H1 (cell line): Measurements from ENCODE around the gene HID1. TPM values are rescaled to one million over a fixed set of nuclear protein-coding genes. Genes with fewer than 3 reads are reported as not detected.

Experiments
- CTCF ChIA-PET: fragments of 300-600 bp; sonication (Branson Sonifier 250); formaldehyde crosslinking; loops from one replicate; lab custom pipeline; 2021; ENCODE audit not compliant: partially characterized antibody; lab: Charles Lee
- POLR2A ChIA-PET: fragments of 300-600 bp; sonication (Branson Sonifier 250); formaldehyde crosslinking; loops from one replicate; lab custom pipeline; 2021; ENCODE audit warnings: inconsistent platforms; ENCODE audit not compliant: partially characterized antibody; lab: Charles Lee
- DNase-seq, 2 experiments: peaks; one replicate each; pipeline versions ENCODE4 v3.0.0 to v3.0.0-alpha.2; 2010 to 2022; ENCODE audit warnings: low spot score in 2 of 2, low read depth in 1 of 2, mixed read lengths in 1 of 2
- FAIRE-seq: peaks from 2 replicates; lab custom pipeline; 2011; peaks lifted over from hg19 to GRCh38; lab: Jason Lieb, UNC
- H2AFZ ChIP-seq: 2 replicates; pipeline ENCODE4 v1.8.1; 2012; ENCODE audit warnings: low read length, inconsistent platforms
- H2AK5ac ChIP-seq: 2 replicates; pipeline ENCODE4 v1.6.1; 2013; ENCODE audit warnings: low read depth, low read length
- H2BK120ac ChIP-seq: replicated peaks from 2 replicates; pipeline ENCODE3; 2013; ENCODE audit warnings: low read depth, low read length, inconsistent platforms
- H2BK12ac ChIP-seq: 2 replicates; pipeline ENCODE4 v1.6.1; 2013; ENCODE audit warnings: low read depth, low read length
- H2BK15ac ChIP-seq: 2 replicates; pipeline ENCODE4 v1.6.1; 2013; ENCODE audit warnings: low read length
- H2BK20ac ChIP-seq: 2 replicates; pipeline ENCODE4 v1.6.1; 2013; ENCODE audit warnings: low read length
- H2BK5ac ChIP-seq: 2 replicates; pipeline ENCODE4 v1.6.1; 2013; ENCODE audit warnings: low read depth, low read length
- H3K14ac ChIP-seq: 2 replicates; pipeline ENCODE4 v1.6.1; 2013; ENCODE audit warnings: inconsistent platforms; ENCODE audit not compliant: insufficient read length
- H3K18ac ChIP-seq: 2 replicates; pipeline ENCODE4 v1.6.1; 2013; ENCODE audit warnings: low read length; ENCODE audit errors: extremely low read depth
- H3K23ac ChIP-seq: 2 replicates; pipeline ENCODE4 v1.6.1; 2013; ENCODE audit warnings: inconsistent platforms; ENCODE audit not compliant: insufficient read length
- H3K23me2 ChIP-seq: 2 replicates; pipeline ENCODE4 v1.6.1; 2013; ENCODE audit warnings: low read depth, low read length
- H3K27ac ChIP-seq: 2 replicates; pipeline ENCODE4 v1.6.1; 2011; ENCODE audit warnings: low read depth, low read length, inconsistent platforms
- H3K27me3 ChIP-seq, 4 experiments: replicated peaks in 1 of 4; 1 replicate in 1 of 4; 2 replicates in 3 of 4; pipeline versions ENCODE4 v1.6.1 to v1.8.1; 2011 to 2013; ENCODE audit warnings: low read length in 3 of 4, mild to moderate bottlenecking in 3 of 4, inconsistent platforms in 2 of 4, mixed read lengths in 2 of 4, moderate library complexity in 1 of 4; ENCODE audit not compliant: control insufficient read depth in 3 of 4, insufficient read depth in 3 of 4; ENCODE audit errors: extremely low read depth in 1 of 4
- H3K36me3 ChIP-seq, 4 experiments: 2 replicates each; pipeline versions ENCODE4 v1.6.1 to v1.8.1; 2011 to 2013; ENCODE audit warnings: mild to moderate bottlenecking in 4 of 4, low read length in 3 of 4, moderate library complexity in 2 of 4, control low read depth in 1 of 4, inconsistent platforms in 1 of 4; ENCODE audit not compliant: insufficient read depth in 4 of 4, control insufficient read depth in 2 of 4
- H3K4ac ChIP-seq: replicated peaks from 2 replicates; pipeline ENCODE3; 2013; ENCODE audit warnings: low read length, low read depth, mixed read lengths, inconsistent platforms; ENCODE audit not compliant: insufficient read length
- H3K4me1 ChIP-seq, 4 experiments: replicated peaks in 1 of 4; 1 replicate in 1 of 4; 2 replicates in 3 of 4; pipeline versions ENCODE4 v1.6.1 to v1.8.1; 2011 to 2013; ENCODE audit warnings: low read length in 3 of 4, inconsistent platforms in 2 of 4, mixed read lengths in 1 of 4; ENCODE audit not compliant: insufficient read depth in 4 of 4, control insufficient read depth in 3 of 4
- H3K4me2 ChIP-seq, 2 experiments: 2 replicates each; pipeline versions ENCODE4 v1.6.1 to v1.8.1; 2011 to 2013; ENCODE audit warnings: low read depth in 2 of 2, low read length in 2 of 2, control low read depth in 1 of 2, inconsistent platforms in 1 of 2, mild to moderate bottlenecking in 1 of 2; ENCODE audit not compliant: insufficient read depth in 1 of 2
- H3K4me3 ChIP-seq, 4 experiments: fragments of 200-600, 300-600 bp in 1 of 4; sonication (generic), shearing (Covaris generic), sonication (Bioruptor Twin) in 1 of 4; 2 replicates each; pipeline versions ENCODE4 v1.5.1 to v1.8.1; 2011 to 2016; ENCODE audit warnings: low read length in 4 of 4, low read depth in 3 of 4, control low read depth in 2 of 4, inconsistent platforms in 2 of 4, mild to moderate bottlenecking in 2 of 4, mixed read lengths in 1 of 4, moderate library complexity in 1 of 4; ENCODE audit not compliant: insufficient read depth in 2 of 4; ENCODE audit errors: extremely low read depth in 1 of 4
- H3K56ac ChIP-seq: replicated peaks from 2 replicates; pipeline ENCODE3; 2013; ENCODE audit warnings: low read depth, mild to moderate bottlenecking, mixed read lengths, low read length, inconsistent platforms; ENCODE audit not compliant: insufficient read length
- H3K79me1 ChIP-seq: 2 replicates; pipeline ENCODE4 v1.6.1; 2013; ENCODE audit warnings: low read depth, low read length, control low read depth
- H3K79me2 ChIP-seq, 2 experiments: 2 replicates each; pipeline versions ENCODE4 v1.6.1 to v1.8.1; 2012 to 2013; ENCODE audit warnings: low read length in 2 of 2, mild to moderate bottlenecking in 2 of 2, inconsistent platforms in 1 of 2; ENCODE audit not compliant: insufficient read depth in 2 of 2, control insufficient read depth in 1 of 2
- H3K9ac ChIP-seq, 4 experiments: replicated peaks in 1 of 4; 1 replicate in 1 of 4; 2 replicates in 3 of 4; pipeline versions ENCODE4 v1.6.1 to v1.8.1; 2011 to 2013; ENCODE audit warnings: low read depth in 3 of 4, low read length in 3 of 4, control low read depth in 2 of 4, mild to moderate bottlenecking in 2 of 4, moderate library complexity in 2 of 4, inconsistent platforms in 1 of 4; ENCODE audit errors: extremely low read depth in 1 of 4
- H3K9me3 ChIP-seq, 2 experiments: 2 replicates each; pipeline versions ENCODE4 v1.6.1 to v1.8.1; 2012 to 2013; ENCODE audit warnings: mild to moderate bottlenecking in 2 of 2, moderate library complexity in 2 of 2, control low read depth in 1 of 2, inconsistent platforms in 1 of 2, low read depth in 1 of 2, low read length in 1 of 2, mixed read lengths in 1 of 2; ENCODE audit not compliant: insufficient read depth in 2 of 2
- H4K20me1 ChIP-seq, 2 experiments: replicated peaks in 1 of 2; 2 replicates each; pipeline versions ENCODE3 to v1.8.1; 2011 to 2013; ENCODE audit warnings: inconsistent platforms in 2 of 2, low read length in 2 of 2, mild to moderate bottlenecking in 1 of 2; ENCODE audit not compliant: insufficient read depth in 2 of 2, control insufficient read depth in 1 of 2
- H4K5ac ChIP-seq: 2 replicates; pipeline ENCODE4 v1.6.1; 2013; ENCODE audit warnings: low read length, low read depth, mixed read lengths, inconsistent platforms; ENCODE audit not compliant: insufficient read length
- H4K8ac ChIP-seq: 2 replicates; pipeline ENCODE4 v1.8.0; 2013; ENCODE audit warnings: mild to moderate bottlenecking, moderate library complexity, low read length, inconsistent platforms; ENCODE audit not compliant: insufficient read depth; ENCODE audit errors: extremely low read depth
- H4K91ac ChIP-seq: replicated peaks from 2 replicates; pipeline ENCODE3; 2013; ENCODE audit warnings: low read length, mixed read lengths, inconsistent platforms; ENCODE audit not compliant: insufficient read length
- ATF2 ChIP-seq: IDR thresholded peaks from 2 replicates; pipeline ENCODE4 v1.6.1; 2012; ENCODE audit warnings: low read length, inconsistent platforms
- BACH1 ChIP-seq: IDR thresholded peaks from 2 replicates; pipeline ENCODE4 v1.6.1; 2012; ENCODE audit warnings: low read length, improper control_type of control experiment
- CEBPB ChIP-seq: IDR thresholded peaks from 2 replicates; pipeline ENCODE4 v1.6.1; 2012; ENCODE audit warnings: low read depth, low read length
- HDAC2 ChIP-seq, 2 experiments: fragments of 300-600 bp in 1 of 2; sonication (generic) in 1 of 2; IDR thresholded peaks; 2 replicates each; pipeline ENCODE4 v1.6.1; 2011 to 2012; ENCODE audit warnings: low read depth in 2 of 2, low read length in 2 of 2, mild to moderate bottlenecking in 2 of 2, moderate library complexity in 2 of 2, borderline replicate concordance in 1 of 2, inconsistent platforms in 1 of 2
- MAX ChIP-seq: IDR thresholded peaks from 2 replicates; pipeline ENCODE4 v1.6.1; 2012; ENCODE audit warnings: inconsistent platforms
- SIN3A ChIP-seq, 2 experiments: IDR thresholded peaks in 1 of 2; conservative IDR thresholded peaks in 1 of 2; 2 replicates each; pipeline ENCODE4 v1.6.1; 2011 to 2012; ENCODE audit warnings: low read length in 2 of 2, improper control_type of control experiment in 1 of 2, low read depth in 1 of 2, mild to moderate bottlenecking in 1 of 2
- SIX5 ChIP-seq: IDR thresholded peaks from 2 replicates; pipeline ENCODE4 v1.6.1; 2011; ENCODE audit warnings: mild to moderate bottlenecking, low read depth, low read length
- WGBS, 2 experiments: shearing (Covaris generic) in 1 of 2; methylation state at CpG; one replicate each; pipeline versions ENCODE4 v1.1.6 to v1.1.7; 2013 to 2015; ENCODE audit warnings: low lambda C conversion rate in 2 of 2, mixed read lengths in 2 of 2, inconsistent platforms in 1 of 2, low coverage in 1 of 2, missing lambda C conversion rate in 1 of 2; ENCODE audit not compliant: insufficient replicate concordance in 2 of 2, insufficient coverage in 1 of 2, insufficient read length in 1 of 2; ENCODE audit errors: extremely low coverage in 1 of 2, missing lambda C conversion rate in 1 of 2; 5-methylcytosine and 5-hydroxymethylcytosine counted together
- polyA plus RNA-seq, 7 experiments: library from polyadenylated mRNA; depleted of rRNA in 3 of 7; stranded (reverse) in 5 of 7; unstranded in 2 of 7; fragments of >200 nt in 5 of 7; fragments of 200-250 nt in 2 of 7; gene quantifications; 1 replicate in 5 of 7; 2 replicates in 1 of 7; 4 replicates in 1 of 7; pipeline versions ENCODE4 v1.2.1 to v1.2.3, GENCODE V29; 2011 to 2013; ENCODE audit warnings: missing spikeins in 2 of 7, mixed read lengths in 2 of 7
- total RNA-seq: library from RNA; stranded (reverse); fragmentation: NEBNext Ultra II Directional; extraction: Animal tissue kit (Norgen Biotek cat#: 25700); gene quantifications from 2 replicates; pipeline ENCODE4 v1.2.1, GENCODE V29; 2021
- TF ChIP-seq, protein P1 (sequence below): IDR thresholded peaks from 2 replicates; pipeline ENCODE4 v1.6.1; 2011; ENCODE audit warnings: low read depth, mild to moderate bottlenecking, low read length; ENCODE audit not compliant: insufficient read depth

Gene HID1
- total and polyA plus RNA-seq, 2 of the 8 experiments (the other 6 are each of a cell fraction or from before 2014, with no cell fraction given), result 15.1 to 25.9 TPM

GRCh38 chr17:75011401-75012095, 39.0 kb upstream of the HID1 start:
- ChIA-PET POLR2A (interaction anchor here (0.7 to 5.8 kb wide), 29 partner anchors 8 to 394 kb away, joined by 3 to 87 read pairs (median 5); partner anchors contain the start of genes ATP5PD, CDR2L, GRB2 and HID1), CTCF (interaction anchor here (0.6 to 20.3 kb wide), 26 partner anchors 9 to 266 kb away, joined by 3 to 345 read pairs (median 4); partner anchors contain the start of gene CDR2L)
- no peak overlapping the region for H3K23ac ChIP-seq
- no peak for TF ChIP-seq ATF2
- no peak for TF ChIP-seq HDAC2 (IDR thresholded peaks at IDR 0.05; ENCODE audit: borderline replicate concordance in 1 of 2, low read depth in 2 of 2, low read length in 2 of 2)
- no peak for TF ChIP-seq SIX5
- TF ChIP-seq BACH1, result no peak
- TF ChIP-seq, protein P1, sequence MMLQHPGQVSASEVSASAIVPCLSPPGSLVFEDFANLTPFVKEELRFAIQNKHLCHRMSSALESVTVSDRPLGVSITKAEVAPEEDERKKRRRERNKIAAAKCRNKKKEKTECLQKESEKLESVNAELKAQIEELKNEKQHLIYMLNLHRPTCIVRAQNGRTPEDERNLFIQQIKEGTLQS, result no peak
- TF ChIP-seq CEBPB, result no peak
- no peak for TF ChIP-seq MAX
- TF ChIP-seq SIN3A (conservative IDR thresholded peaks at IDR 0.05 in 1 of 2, IDR thresholded peaks at IDR 0.05 in 1 of 2; ENCODE audit: low read depth in 1 of 2, low read length in 2 of 2), result no peak

More at GRCh38 chr17:75011401-75012095, 39.0 kb upstream of the HID1 start:
- no peak overlapping the region for H2AFZ ChIP-seq
- no peak overlapping the region for H2BK12ac ChIP-seq
- no peak overlapping the region for H4K8ac ChIP-seq
- no peak overlapping the region for H3K18ac ChIP-seq
- H3K4ac ChIP-seq, result no peak overlapping the region
- H3K56ac ChIP-seq, result no peak overlapping the region
- no peaks in the 10 kb centered on the region for H3K79me1 ChIP-seq
- peak overlapping the region in 2 of 4 experiments; percentile 25 to 51; a peak in 3 of 7 replicates for H3K9ac ChIP-seq
- no peaks in the 10 kb centered on the region for H3K27me3 ChIP-seq
- no peak overlapping the region for H2BK20ac ChIP-seq
- H4K5ac ChIP-seq, result peak overlapping the region; percentile 20
- H3K27ac ChIP-seq, result peak overlapping the region; percentile 46; the same call in 1 of the 2 replicates
- H3K23me2 ChIP-seq, result peaks cover 6% of the 10 kb centered on the region; the same call in 1 of the 2 replicates
- WGBS, 2 experiments, result 74% methylated on average over 13 of the region's 13 CpGs; no CpG with 5 or more reads in 1 of the 2 experiments
- H3K4me2 ChIP-seq, result peak overlapping the region; percentile 66 to 84
- H4K91ac ChIP-seq, result peak overlapping the region; percentile 50
- peaks cover 0 to 2% of the 10 kb centered on the region in 2 experiments for H4K20me1 ChIP-seq
- H3K4me3 ChIP-seq, result peak overlapping the region; percentile 31 to 84 (median 41); a peak in 7 of 8 replicates
- H2AK5ac ChIP-seq, result no peak overlapping the region
- H3K79me2 ChIP-seq, result peaks cover 0 to 14% of the 10 kb centered on the region in 2 experiments; a peak in 2 of 4 replicates
- H3K36me3 ChIP-seq, result no peaks in the 10 kb centered on the region; a peak in 3 of 8 replicates
- FAIRE-seq (no peak), DNase-seq (no peak)
- H3K14ac ChIP-seq, result no peak overlapping the region
- H2BK15ac ChIP-seq, result no peak overlapping the region; the same call in 1 of the 2 replicates
- H2BK120ac ChIP-seq, result no peak overlapping the region
- peak overlapping the region; percentile 6 for H2BK5ac ChIP-seq
- H3K9me3 ChIP-seq, result no peaks in the 10 kb centered on the region
- H3K4me1 ChIP-seq, result peaks cover 0 to 15% (median 4%) of the 10 kb centered on the region in 4 experiments; a peak in 5 of 7 replicates
